Activated CD8-positive, alpha-beta T cell treated with anti-CD3 and anti-CD28 coated beads for 36 hours (primary cell): ENCODE data around the gene SORBS2. TPM values are rescaled to one million over a fixed set of nuclear protein-coding genes. Genes with fewer than 3 reads are reported as not detected.

ENCODE experiments used
- ATAC-seq: fragments of 200-7000 bp; cut with Tn5 transposase; one replicate; pipeline ENCODE4 v1.10.0; 2021; ENCODE audit warnings: mild to moderate bottlenecking, moderate library complexity
- CTCF ChIA-PET: fragments of 350-600 bp; sonication (Branson Sonifier 250); formaldehyde crosslinking; loops from one replicate; lab custom pipeline; 2021; ENCODE audit warnings: antibody characterized with exemption; lab: Charles Lee
- POLR2A ChIA-PET: fragments of 350-600 bp; sonication (Branson Sonifier 250); formaldehyde crosslinking; loops from one replicate; lab custom pipeline; 2021; ENCODE audit warnings: antibody characterized with exemption; lab: Charles Lee
- DNase-seq: peaks from one replicate; pipeline ENCODE4 v3.0.0-alpha.2; 2020
- H3K27ac Mint-ChIP-seq: one replicate; pipeline ENCODE4 v1.8.0; 2021; ENCODE audit warnings: mild to moderate bottlenecking, mixed read lengths
- H3K27me3 Mint-ChIP-seq: one replicate; pipeline ENCODE4 v1.8.0; 2021; ENCODE audit warnings: mixed read lengths
- H3K36me3 Mint-ChIP-seq: one replicate; pipeline ENCODE4 v1.8.0; 2021; ENCODE audit warnings: low read depth, mixed read lengths
- H3K4me1 Mint-ChIP-seq: one replicate; pipeline ENCODE4 v1.8.0; 2021; ENCODE audit warnings: low read depth, mixed read lengths
- H3K4me3 Mint-ChIP-seq: one replicate; pipeline ENCODE4 v1.8.0; 2021; ENCODE audit warnings: mild to moderate bottlenecking, moderate library complexity, mixed read lengths
- H3K9me3 Mint-ChIP-seq: one replicate; pipeline ENCODE4 v1.8.0; 2021; ENCODE audit warnings: mixed read lengths
- CTCF ChIP-seq: fragments of 200-600 bp; IDR thresholded peaks from one replicate; pipeline ENCODE4 v1.8.0; 2022; ENCODE audit warnings: antibody characterized with exemption, mild to moderate bottlenecking
- intact Hi-C: fragments of 100-400 bp; cut with micrococcal nuclease; formaldehyde crosslinking; loops from one replicate; pipeline ENCODE4 v1.10.0; 2022
- total RNA-seq, 2 experiments: library from RNA; stranded (reverse); gene quantifications; one replicate each; pipeline ENCODE4 v1.2.3, GENCODE V29; 2021

SORBS2 gene
- total RNA-seq, 2 experiments from 2014 or later = not detected

GRCh38 chr4:185597532-185598188 lies 214.3 kb downstream of the SORBS2 start:
- H3K4me3 Mint-ChIP-seq = no peak overlapping the region
- POLR2A ChIA-PET = interaction anchor here (1.1 to 1.7 kb wide), 2 partner anchors 9 to 172 kb away, joined by 4 read pairs; partner anchors contain the start of gene UFSP2
- peaks cover 19% of the 10 kb centered on the region for H3K27me3 Mint-ChIP-seq
- intact Hi-C loops = loop anchor here (5.0 kb wide), 1 partner anchor 125 kb away; the partner anchor contains the start of gene CCDC110
- DNase-seq = peak; percentile 77
- TF ChIP-seq CTCF = peak; percentile 91
- no peaks in the 10 kb centered on the region for H3K4me1 Mint-ChIP-seq
- H3K9me3 Mint-ChIP-seq = no peaks in the 10 kb centered on the region
- no peak overlapping the region for H3K27ac Mint-ChIP-seq
- H3K36me3 Mint-ChIP-seq = no peaks in the 10 kb centered on the region
- CTCF ChIA-PET = interaction anchor here (0.7 to 4.0 kb wide), 43 partner anchors 11 to 561 kb away, joined by 3 to 55 read pairs (median 5); partner anchors contain the start of genes CCDC110, PDLIM3 and UFSP2
- ATAC-seq = peak; percentile 84

- Mint-ChIP-seq H3K4me3 (no peak overlapping the region), H3K9me3 (no peaks in the 10 kb centered on the region), H3K36me3 (no peaks in the 10 kb centered on the region), H3K27me3 (peaks cover 29% of the 10 kb centered on the region), H3K4me1 (peaks cover under 1% of the 10 kb centered on the region), H3K27ac (no peak overlapping the region)
- CTCF ChIA-PET = no interaction called here
- POLR2A ChIA-PET = no interaction called here
- DNase-seq = no peak
- no peak for TF ChIP-seq CTCF
- intact Hi-C loops = no loop called here
- no peak for ATAC-seq
Measured at GRCh38 chr4:185592845-185593488, 219.0 kb downstream of the SORBS2 start.

- CTCF ChIA-PET = no interaction called here
- Mint-ChIP-seq H3K36me3 (no peaks in the 10 kb centered on the region), H3K9me3 (no peaks in the 10 kb centered on the region), H3K4me3 (no peak overlapping the region), H3K27me3 (peaks cover 31% of the 10 kb centered on the region), H3K4me1 (peaks cover 6% of the 10 kb centered on the region), H3K27ac (no peak overlapping the region)
- no peak for TF ChIP-seq CTCF
- POLR2A ChIA-PET = interaction anchor here (0.6 kb wide), 1 partner anchor 33 kb away, joined by 3 read pairs; no protein-coding TSS in a partner anchor
- DNase-seq (no peak), ATAC-seq (no peak)
- intact Hi-C loops = no loop called here
Measured at GRCh38 chr4:185592438-185592837, 219.6 kb downstream of the SORBS2 start.

GRCh38 chr4:185591679-185592141 lies 220.3 kb downstream of the SORBS2 start:
- peaks cover 35% of the 10 kb centered on the region for H3K27me3 Mint-ChIP-seq
- H3K4me3 Mint-ChIP-seq = no peak overlapping the region
- no peaks in the 10 kb centered on the region for H3K36me3 Mint-ChIP-seq
- no peaks in the 10 kb centered on the region for H3K9me3 Mint-ChIP-seq
- H3K27ac Mint-ChIP-seq = no peak overlapping the region
- DNase-seq (no peak), ATAC-seq (no peak)
- intact Hi-C loops = no loop called here
- TF ChIP-seq CTCF = no peak
- ChIA-PET CTCF (no interaction called here), POLR2A (no interaction called here)
- peaks cover 12% of the 10 kb centered on the region for H3K4me1 Mint-ChIP-seq

GRCh38 chr4:185590982-185591381 lies 221.0 kb downstream of the SORBS2 start:
- POLR2A ChIA-PET = no interaction called here
- TF ChIP-seq CTCF = no peak
- ATAC-seq (no peak), DNase-seq (no peak)
- Mint-ChIP-seq H3K4me1 (peaks cover 13% of the 10 kb centered on the region), H3K4me3 (no peak overlapping the region), H3K27ac (no peak overlapping the region), H3K36me3 (no peaks in the 10 kb centered on the region), H3K27me3 (peaks cover 35% of the 10 kb centered on the region), H3K9me3 (no peaks in the 10 kb centered on the region)
- intact Hi-C loops = no loop called here
- CTCF ChIA-PET = no interaction called here
